ENCODE results near the gene ZNF358.
"Not testable (repeated sequence)": the region's sequence is repeated elsewhere in the genome, so short reads cannot be mapped to it uniquely, and the experiment has no call there.

The ZNF358 gene

DNA sequence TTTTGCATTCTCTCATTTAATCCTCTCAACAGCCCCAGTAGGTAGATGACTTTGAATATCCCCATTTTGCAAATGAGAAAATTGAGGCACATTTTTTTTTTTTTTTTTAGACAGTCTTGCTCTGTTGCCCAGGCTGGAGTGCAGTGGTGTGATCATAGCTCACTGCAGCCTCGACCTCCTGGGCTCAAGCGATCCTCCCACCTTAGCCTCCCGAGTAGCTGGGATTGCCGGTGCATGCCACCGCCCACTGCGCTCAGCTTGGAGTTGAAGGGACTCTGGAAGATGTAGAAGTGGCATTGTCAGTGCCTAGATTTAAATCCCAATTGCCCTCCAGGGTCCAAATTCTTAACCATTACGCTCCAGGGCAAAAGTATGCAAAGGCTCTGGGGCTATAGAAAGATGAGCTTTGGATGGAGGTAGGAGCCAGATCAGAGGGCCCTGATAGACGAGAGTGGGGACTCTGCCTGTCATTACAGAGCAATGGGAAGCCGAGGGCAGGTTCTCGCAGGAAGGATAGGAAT lies 5.7 kb downstream of the ZNF358 start:
- DNase-seq, result no peak

DNA sequence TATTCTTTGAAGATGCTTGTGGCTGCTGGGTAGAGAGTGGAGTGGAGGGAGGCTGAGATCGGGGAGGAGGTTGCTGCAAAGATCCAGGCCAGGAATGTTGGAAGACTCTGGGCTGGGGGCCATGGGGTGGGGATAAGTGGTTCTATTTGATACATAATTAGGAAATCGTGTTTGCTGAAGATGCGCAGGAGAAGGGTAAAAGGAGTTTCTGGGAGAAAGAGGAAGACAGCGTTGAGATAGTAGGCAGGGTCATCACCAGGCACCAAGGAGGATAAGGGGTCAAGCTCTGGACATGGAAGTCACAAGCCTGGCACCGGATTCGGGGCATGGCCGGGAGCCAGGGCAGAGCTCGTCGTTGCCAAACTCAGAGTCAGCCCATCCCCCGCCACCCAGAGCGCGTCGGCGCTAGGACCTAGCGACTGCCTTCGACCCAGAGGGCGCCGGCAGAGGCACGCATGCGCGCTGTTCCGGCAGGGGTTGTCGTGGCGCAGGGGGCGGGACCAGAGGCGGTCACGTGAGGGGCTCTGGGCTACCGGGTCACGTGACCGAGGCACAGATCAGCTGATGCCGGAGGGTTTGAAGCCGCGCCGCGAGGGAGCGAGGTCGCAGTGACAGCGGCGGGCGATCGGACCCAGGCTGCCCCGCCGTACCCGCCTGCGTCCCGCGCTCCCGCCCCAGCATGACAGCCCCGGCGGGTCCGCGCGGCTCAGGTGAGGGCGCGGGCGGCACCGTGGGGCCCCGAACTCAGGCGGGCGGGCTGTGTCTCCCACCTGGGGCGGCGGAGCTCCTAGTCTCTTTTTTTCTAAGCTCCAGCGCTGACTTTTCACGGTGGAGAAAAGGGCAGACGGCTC lies 6.4 kb downstream of the ZNF358 start, which contains the start of gene MCOLN1:
Gene MCOLN1 (plus strand): TSS at position 553 of the 851 bp plus-strand sequence. CDS start 127 bp downstream, at position 680.
- DNase-seq, result peak; percentile 100

DNA sequence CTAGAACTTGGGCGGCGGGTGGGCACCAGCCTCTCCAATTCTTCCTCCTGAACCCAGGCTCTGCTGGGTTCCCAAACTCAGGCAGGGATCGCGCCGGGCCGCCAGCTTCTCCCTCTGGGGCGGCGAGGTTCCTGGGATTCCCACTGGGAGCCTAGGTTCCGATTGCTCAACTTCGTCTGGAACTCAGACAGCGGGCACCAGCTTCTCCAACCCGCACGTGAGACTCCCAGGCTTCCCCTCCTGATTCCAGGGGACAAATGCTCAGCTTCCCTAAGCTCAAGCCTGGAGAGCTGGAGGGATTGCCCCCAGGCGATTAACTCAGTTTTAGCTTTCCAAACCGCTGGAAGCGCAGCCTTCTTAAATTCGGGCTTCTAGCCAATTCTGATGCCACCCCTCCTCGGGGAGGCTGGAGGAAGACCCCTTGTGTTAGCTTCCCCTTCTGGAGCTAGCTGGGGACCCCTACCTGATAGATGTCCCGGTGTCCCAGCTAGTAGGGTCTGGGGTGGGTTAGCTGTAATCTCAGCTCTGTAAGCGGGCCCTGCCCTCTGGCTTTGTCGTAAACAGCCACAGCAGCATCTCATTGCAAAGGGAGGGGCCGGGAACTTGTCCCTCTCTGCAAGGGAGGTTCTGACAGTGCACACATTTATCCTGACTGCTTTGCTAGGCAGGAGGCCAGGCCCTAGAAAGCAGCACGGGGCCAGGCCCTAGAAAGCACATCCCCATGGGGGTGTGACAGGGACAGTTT lies 7.2 kb downstream of the ZNF358 start:
- no peak for DNase-seq

DNA sequence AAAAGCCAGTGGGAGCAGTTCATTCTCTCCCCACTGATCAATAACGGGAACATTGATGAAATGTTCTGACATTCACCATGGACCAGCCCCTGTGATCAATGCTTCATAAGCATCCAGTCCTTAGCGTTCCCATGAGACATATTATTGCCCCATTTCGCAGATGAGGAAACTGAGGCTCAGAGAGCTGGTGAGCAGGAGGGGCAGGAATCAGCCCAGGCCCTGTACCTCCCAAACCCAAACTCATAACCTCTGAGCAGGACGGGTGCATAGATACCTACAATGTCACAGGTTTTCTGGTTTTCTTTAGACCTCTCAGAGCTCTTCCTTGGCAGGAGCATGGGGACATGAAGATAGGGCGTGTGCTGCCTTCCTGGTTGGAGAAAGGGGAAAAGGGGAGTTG lies 8.6 kb downstream of the ZNF358 start:
- no peak for DNase-seq

DNA sequence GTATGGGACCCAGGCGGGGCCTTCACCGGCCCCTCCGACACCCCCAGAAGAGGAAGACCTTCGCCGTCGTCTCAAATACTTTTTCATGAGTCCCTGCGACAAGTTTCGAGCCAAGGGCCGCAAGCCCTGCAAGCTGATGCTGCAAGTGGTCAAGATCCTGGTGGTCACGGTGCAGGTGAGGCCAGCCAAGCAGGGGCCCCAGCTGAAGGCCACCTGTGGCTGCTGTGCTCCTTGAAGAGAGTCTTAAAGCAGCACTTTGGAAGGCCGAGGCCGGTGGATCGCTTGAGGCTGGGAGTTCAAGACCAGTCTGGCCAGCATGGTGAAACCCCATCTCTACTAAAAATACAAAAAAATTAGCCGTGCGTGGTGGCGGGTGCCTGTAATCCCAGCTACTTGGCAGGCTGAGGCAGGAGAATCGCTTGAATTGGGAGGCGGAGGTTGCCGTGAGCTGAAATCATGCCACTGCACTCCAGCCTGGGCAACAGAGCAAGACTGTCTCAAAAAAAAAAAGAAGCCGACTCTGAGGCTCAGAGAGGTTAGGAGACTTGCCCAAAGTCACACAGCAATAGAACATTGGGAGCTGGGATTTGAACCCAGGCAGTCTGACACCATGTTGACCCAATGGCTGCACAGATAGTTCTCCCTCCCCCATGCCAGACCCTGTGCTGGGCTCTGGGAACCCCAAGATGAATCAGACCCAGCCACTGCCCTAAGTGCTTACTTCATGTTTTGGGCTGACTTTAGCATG lies 9.3 kb downstream of the ZNF358 start:
- DNase-seq, result no peak

DNA sequence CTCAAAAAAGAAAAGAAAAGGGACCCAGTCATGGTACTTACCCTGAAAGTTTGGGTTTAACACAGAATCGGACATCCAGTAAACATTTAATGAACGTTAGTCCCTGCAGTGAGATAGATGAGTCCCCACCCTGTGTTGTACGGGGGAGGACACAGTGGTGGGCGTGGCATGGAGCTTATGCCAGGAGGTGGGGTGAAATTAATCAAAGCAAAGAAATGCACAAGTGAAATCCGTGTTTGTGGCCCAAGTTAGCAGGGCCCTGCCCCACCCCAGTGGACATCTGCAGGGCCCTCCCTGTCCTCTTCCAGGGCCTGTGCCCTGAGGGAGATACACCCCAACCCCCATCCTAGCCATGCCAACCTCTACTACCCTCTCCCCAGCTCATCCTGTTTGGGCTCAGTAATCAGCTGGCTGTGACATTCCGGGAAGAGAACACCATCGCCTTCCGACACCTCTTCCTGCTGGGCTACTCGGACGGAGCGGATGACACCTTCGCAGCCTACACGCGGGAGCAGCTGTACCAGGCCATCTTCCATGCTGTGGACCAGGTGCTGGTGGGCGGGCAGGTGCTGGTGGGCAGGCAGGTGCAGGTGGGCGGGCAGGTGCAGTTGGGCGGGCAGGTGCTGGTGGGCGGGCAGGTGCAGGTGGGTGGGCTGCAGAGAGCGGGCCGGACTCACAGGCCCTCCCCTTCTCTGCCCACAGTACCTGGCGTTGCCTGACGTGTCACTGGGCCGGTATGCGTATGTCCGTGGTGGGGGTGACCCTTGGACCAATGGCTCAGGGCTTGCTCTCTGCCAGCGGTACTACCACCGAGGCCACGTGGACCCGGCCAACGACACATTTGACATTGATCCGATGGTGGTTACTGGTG lies 10.4 kb downstream of the ZNF358 start:
- no peak for DNase-seq

DNA sequence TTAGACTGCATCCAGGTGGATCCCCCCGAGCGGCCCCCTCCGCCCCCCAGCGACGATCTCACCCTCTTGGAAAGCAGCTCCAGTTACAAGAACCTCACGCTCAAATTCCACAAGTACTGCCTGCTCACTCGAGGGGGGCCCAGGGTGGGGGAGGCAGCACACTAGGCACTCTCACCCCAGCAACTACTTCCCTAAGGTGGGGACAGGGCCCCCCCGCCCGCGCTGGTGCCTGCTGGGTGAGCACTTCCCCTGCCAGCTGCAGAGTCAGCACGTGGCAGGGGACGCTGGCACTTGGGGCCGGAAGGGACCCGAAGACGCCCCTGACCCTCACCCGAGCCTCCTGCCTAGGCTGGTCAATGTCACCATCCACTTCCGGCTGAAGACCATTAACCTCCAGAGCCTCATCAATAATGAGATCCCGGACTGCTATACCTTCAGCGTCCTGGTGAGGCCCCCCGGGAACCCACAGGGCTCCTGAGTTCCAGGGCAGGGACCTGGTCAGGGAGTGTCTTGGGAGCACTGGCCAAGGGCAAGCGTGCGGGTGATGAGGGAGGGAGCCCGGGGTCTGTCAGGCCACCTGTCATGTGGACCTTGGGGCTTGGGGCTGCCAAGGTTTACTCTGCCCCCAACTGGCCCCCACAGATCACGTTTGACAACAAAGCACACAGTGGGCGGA lies 11.8 kb downstream of the ZNF358 start:
- no peak for DNase-seq

DNA sequence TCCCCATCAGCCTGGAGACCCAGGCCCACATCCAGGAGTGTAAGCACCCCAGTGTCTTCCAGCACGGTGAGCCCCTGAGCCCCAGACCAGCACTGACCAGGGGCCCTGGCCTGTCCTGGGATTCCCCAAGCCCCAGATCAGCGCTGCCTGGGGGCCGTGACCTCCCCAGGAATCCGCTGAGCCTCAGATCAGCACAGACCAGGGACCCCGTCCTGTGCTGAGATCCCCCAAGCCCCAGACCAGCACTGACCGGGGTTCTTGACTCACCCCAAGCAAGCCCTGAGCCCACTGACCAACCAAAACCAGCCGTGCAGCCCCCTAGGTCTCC lies 12.3 kb downstream of the ZNF358 start:
- no peak for DNase-seq

DNA sequence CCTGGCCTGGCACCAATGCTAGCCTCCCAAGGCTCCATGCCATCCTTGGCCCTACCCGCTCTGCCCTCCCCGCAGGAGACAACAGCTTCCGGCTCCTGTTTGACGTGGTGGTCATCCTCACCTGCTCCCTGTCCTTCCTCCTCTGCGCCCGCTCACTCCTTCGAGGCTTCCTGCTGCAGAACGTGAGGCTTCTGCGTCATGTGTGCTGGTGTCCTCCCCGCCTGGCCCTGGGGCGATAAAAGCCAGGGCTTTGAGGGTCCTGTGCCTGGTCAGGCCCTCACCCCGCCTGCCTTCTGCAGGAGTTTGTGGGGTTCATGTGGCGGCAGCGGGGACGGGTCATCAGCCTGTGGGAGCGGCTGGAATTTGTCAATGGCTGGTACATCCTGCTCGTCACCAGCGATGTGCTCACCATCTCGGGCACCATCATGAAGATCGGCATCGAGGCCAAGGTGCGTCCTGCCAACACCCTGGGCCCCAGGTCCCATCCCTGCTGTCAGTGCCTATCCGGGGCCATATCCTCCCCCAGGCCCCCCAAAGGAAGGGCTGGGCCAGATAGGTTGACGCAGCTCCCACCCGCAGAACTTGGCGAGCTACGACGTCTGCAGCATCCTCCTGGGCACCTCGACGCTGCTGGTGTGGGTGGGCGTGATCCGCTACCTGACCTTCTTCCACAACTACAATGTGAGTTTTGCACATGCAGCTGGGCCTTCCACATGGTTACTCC lies 12.8 kb downstream of the ZNF358 start:
- DNase-seq, result no peak

DNA sequence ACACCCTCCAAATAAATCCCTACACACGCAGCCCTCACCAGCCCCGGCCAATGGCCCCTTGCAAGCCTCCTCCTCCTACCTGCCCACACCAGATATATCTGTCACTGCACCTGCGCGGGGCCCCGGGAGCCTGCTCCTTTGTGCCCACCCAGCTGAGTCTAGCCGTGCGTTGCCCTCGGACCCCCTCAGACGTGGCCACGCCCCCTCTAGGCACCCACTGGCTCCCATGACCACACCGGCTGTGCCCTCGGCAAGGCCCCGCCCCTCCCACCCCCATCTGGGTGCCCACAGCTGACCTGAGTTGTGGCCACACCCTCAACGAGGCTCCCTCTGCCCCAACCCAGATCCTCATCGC lies 13.3 kb downstream of the ZNF358 start:
- DNase-seq, result no peak

DNA sequence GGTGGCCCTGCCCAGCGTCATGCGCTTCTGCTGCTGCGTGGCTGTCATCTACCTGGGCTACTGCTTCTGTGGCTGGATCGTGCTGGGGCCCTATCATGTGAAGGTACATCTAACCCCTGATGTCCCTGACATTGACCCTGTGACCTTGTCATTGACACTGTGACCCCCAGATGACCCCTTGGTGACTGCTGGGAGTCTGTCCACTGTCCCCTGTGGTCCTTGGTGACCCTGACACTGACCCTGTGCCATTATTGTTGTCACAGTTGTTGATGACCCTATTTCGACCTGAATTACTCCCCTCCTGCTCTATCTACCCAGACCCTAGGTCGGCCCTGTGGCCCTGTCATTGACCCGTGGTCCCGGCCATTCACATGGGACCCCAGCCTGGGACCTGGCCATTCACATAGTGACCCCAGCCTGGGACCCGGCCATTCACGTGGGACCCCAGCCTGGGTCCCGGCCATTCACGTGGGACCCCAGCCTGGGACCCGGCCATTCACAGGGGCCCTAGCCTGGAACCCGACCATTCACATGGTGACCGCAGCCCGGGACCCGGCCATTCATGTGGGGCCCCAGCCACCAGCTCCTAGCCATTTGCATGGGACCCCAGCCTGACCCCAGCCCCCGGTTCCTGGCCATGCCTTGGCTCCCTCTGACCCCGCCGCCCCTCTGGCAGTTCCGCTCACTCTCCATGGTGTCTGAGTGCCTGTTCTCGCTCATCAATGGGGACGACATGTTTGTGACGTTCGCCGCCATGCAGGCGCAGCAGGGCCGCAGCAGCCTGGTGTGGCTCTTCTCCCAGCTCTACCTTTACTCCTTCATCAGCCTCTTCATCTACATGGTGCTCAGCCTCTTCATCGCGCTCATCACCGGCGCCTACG lies 13.9 kb downstream of the ZNF358 start:
- no peak for DNase-seq

DNA sequence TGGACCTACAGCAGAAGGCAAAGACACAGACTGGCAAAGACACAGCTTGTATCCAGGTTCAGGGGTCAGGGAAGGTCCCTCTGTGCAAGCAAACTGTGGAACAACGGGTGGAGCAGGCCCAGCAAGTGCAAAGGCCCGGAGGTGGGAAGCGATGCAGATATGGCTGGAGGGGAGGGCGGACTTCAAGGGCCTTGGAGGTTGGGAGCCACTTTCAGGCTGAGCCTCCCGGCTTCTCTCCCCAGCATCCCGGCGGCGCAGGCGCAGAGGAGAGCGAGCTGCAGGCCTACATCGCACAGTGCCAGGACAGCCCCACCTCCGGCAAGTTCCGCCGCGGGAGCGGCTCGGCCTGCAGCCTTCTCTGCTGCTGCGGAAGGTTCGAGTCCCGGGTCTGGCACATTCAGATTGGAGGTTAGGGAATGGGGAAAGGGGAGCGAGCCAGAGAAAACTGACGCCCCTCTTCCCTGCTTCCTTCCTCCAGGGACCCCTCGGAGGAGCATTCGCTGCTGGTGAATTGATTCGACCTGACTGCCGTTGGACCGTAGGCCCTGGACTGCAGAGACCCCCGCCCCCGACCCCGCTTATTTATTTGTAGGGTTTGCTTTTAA lies 17.5 kb downstream of the ZNF358 start:
- DNase-seq, result no peak

DNA sequence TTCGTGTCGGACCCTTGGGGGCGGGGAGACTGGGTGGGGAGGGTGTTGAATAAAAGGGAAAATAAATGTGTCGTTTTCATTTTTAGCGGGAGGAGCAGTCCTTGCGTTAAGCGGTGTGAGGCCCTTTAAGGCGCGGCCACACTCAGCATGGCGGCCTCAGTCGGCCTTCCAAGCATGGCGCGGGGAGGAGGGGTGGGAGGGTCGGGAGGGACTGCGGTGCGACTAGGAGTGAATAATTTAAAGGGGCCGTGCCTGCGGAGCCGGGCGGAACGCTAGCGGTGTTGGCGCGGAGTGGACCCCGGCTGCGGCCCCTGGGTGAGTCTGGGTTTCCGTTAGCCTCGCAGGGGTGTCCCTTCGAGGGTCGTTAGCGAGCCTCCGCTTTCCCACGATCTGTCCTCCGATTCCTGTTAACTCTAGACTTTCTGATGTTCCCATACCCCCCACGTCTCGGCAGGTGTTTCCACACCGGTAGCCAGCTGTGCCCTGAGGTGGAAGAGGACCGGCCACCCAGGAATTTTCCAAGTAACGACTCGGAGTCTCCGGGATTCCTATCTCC lies 18.1 kb downstream of the ZNF358 start:
- peak; percentile 83 for DNase-seq

DNA sequence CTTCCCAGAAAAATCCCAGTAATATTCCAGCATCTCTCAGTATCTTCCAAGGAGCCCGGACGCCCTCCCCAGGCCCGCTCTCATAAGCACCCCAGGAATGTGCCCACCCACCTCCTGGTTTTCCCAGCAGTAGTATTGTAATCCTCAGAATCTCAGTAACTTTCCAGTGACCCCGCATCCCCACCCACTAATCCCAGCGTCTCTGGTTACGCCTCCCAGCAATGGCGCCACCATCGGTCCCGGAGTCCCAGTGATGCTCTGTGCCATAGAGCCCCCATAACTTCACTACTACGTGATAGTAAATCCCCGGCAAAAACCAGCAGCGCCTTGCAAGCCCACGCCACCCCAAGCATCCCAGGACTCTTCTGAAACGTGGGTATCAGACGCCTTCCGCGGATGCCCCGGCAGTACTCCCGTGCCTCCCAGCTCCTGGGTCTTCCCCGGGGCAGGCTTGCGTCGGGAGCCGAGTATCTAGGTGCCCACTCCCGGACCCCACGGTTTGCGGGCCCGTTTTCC lies 18.7 kb downstream of the ZNF358 start:
- DNase-seq, result peak; percentile 28

DNA sequence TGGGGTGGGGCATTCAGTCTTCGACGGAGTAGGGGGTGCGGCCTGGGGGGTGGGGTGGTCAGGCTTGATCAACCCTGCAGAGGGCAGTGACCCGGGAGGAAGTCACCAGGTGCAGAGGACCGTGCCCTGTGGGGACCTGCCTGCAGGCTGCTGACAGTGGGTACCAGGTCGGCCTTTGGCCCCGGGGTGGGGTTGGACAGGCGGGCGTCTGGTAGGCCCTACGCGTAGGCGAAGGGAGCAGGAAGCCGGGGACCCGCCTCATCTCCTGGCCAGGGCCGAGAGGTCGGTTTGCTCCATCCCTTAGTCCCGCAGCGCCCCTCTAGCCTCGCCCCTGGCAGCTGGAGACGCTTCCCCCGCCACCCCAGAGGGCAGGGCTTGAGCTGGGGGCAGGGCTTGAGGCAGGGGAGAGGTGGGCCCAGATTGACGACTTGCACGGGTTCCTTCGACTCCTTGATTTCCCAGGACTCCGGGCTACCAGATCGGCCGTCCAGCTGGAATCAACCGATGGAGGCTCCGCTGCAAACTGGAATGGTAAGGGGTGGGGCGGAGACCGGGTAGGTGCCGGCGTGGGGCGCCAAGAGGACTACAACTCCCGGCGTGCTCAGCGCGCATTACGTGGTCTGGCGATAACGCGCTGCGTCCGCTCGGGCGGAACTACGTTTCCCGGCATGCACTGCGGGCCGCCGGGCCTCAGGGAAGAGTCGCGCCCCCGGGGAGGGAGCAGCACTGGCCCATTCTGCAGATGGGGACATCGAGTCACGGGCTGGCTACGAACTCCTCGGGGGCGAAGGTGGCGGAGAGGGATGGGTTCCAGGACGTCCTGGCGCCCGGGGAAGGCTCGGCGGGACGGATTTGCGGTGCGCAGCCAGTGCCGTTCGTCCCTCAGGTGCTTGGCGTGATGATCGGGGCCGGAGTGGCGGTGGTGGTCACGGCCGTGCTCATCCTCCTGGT lies 19.4 kb downstream of the ZNF358 start, which contains the start of gene PNPLA6:
Gene PNPLA6 (plus strand): TSS at position 671 of the 951 bp plus-strand sequence. CDS start 72 bp downstream, at position 743.
- peak; percentile 92 for DNase-seq

DNA sequence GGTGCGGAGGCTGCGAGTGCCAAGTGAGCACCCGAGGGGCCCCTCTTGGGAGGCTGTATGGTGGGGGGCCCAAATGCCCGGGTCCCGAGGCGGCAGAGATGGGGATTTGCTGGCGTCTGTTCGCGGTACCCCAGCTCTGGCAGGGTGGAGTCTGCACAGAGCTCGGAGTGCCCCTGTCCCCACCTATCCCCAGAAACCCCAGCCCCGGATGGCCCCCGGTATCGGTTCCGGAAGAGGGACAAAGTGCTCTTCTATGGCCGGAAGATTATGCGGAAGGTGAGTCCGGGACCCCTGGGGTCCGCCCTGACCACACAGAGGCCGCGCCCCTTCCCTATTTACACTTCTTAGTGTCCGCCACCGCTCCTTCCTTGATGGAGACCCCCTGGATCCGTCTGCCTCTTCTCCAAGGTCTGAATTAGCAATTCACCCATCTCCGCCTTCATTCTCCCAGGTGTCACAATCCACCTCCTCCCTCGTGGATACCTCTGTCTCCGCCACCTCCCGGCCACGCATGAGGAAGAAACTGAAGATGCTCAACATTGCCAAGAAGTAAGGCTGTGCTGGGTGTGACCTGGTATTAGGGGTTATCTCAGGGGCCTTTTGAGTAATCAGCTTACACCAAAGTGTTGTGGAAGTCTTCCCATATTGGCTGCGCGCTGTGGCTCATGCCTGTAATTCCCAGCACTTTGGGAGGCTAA lies 20.2 kb downstream of the ZNF358 start:
- DNase-seq, result no peak

DNA sequence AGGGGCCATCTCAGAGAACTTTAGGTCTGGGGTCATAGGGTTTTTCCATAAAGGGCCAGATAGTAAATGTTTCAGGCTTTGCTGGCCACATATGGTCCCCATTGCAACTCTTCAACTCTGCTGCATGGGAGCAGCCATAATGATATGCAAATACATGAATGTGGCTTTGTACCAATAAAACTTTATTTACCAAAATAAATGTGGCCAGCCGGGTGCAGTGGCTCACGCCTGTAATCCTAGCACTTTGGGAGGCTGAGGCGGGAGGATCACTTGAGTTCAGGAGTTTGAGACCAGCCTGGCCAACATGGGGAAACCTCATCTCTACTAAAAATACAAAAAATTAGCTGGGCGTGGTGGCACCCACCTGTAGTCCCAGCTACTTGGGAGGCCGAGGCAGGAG lies 23.1 kb downstream of the ZNF358 start:
- not testable (repeated sequence) for DNase-seq

Data from stimulated activated CD4-positive, alpha-beta T cell treated with anti-CD3 and anti-CD28 coated beads, Interleukin-1b, Interleukin-23, amount 100 ng/mL, for 48 hours (primary cell).